Ascending aorta (tissue), 2 donors: ENCODE measurements around the gene EXOC4. TPM values are rescaled to one million over a fixed set of nuclear protein-coding genes. Genes with fewer than 3 reads are reported as not detected.

ENCODE experiments used
- DNase-seq, 2 donors: peaks; one replicate each; pipeline ENCODE4 v3.0.0-alpha.2; 2019; ENCODE audit warnings: low spot score in 2 of 2
- H3K27ac ChIP-seq, 2 donors: fragments of 200-600 bp; sonication (generic); one replicate each; pipeline ENCODE4 v1.5.1; 2016 to 2017; ENCODE audit warnings: mild to moderate bottlenecking in 1 of 2
- H3K27me3 ChIP-seq: fragments of 200-600 bp; sonication (generic); one replicate; pipeline ENCODE4 v1.5.1; 2017
- H3K36me3 ChIP-seq, 2 donors: fragments of 200-600 bp; sonication (generic); one replicate each; pipeline ENCODE4 v1.5.1; 2016
- H3K4me1 ChIP-seq, 2 donors: fragments of 200-600 bp; sonication (generic); one replicate each; pipeline ENCODE4 v1.5.1; 2016 to 2017; ENCODE audit warnings: mild to moderate bottlenecking in 1 of 2
- H3K4me3 ChIP-seq, 2 donors: fragments of 200-600 bp; sonication (generic); one replicate each; pipeline ENCODE4 v1.5.1; 2016 to 2017; ENCODE audit warnings: mild to moderate bottlenecking in 1 of 2
- H3K9me3 ChIP-seq, 2 donors: fragments of 200-600 bp; sonication (generic); one replicate each; pipeline ENCODE4 v1.5.1; 2016
- CTCF ChIP-seq, 3 experiments: fragments of 200-600 bp in 2 of 3; fragments of 450-650 bp in 1 of 3; sonication (generic) in 2 of 3; IDR thresholded peaks; one replicate each; pipeline ENCODE4 v1.5.1; 2016 to 2019; ENCODE audit warnings: antibody characterized with exemption in 3 of 3, mild to moderate bottlenecking in 1 of 3, moderate library complexity in 1 of 3
- intact Hi-C: fragments of 100-400 bp; cut with DNase I; formaldehyde crosslinking; loops from one replicate; pipeline ENCODE4 v1.15.1; 2023
- total RNA-seq: library from RNA; depleted of rRNA; stranded (reverse); fragments of >200 nt; gene quantifications from one replicate; pipeline ENCODE4 v1.1.0, GENCODE V29; 2016

EXOC4 gene
- total RNA-seq, 1 donor from 2014 or later: 27.1 TPM

- no peak for DNase-seq
- Histone ChIP-seq H3K27me3 (no peaks in the 10 kb centered on the region), H3K4me1 (no peaks in the 10 kb centered on the region), H3K4me3 (no peak overlapping the region), H3K36me3 (no peaks in the 10 kb centered on the region), H3K27ac (no peak overlapping the region), H3K9me3 (no peaks in the 10 kb centered on the region)
- TF ChIP-seq CTCF (IDR thresholded peaks at IDR 0.05): no peak
- intact Hi-C loops: no loop called here
Measured at GRCh38 chr7:133445617-133446016, 192.7 kb downstream of the EXOC4 start.

- Histone ChIP-seq H3K4me3 (no peak overlapping the region), H3K4me1 (no peaks in the 10 kb centered on the region), H3K36me3 (no peaks in the 10 kb centered on the region), H3K27ac (no peak overlapping the region), H3K27me3 (no peaks in the 10 kb centered on the region), H3K9me3 (no peaks in the 10 kb centered on the region)
- no peak for DNase-seq
- intact Hi-C loops: no loop called here
- no peak for TF ChIP-seq CTCF (IDR thresholded peaks at IDR 0.05)
Measured at GRCh38 chr7:133448012-133448411, 195.1 kb downstream of the EXOC4 start.

- no peak overlapping the region for H3K4me3 ChIP-seq
- no peaks in the 10 kb centered on the region for H3K4me1 ChIP-seq
- no peaks in the 10 kb centered on the region for H3K36me3 ChIP-seq
- H3K27me3 ChIP-seq: no peaks in the 10 kb centered on the region
- TF ChIP-seq CTCF (IDR thresholded peaks at IDR 0.05): no peak
- no peak overlapping the region for H3K27ac ChIP-seq
- H3K9me3 ChIP-seq: no peaks in the 10 kb centered on the region
- intact Hi-C loops: no loop called here
- DNase-seq: no peak
Measured at GRCh38 chr7:133452577-133452976, 199.7 kb downstream of the EXOC4 start.

GRCh38 chr7:133458688-133459087 is 205.8 kb downstream of the EXOC4 start:
- Histone ChIP-seq H3K4me3 (no peak overlapping the region), H3K36me3 (no peaks in the 10 kb centered on the region), H3K27ac (no peak overlapping the region), H3K9me3 (no peaks in the 10 kb centered on the region), H3K27me3 (no peaks in the 10 kb centered on the region), H3K4me1 (no peaks in the 10 kb centered on the region)
- intact Hi-C loops: no loop called here
- no peak for TF ChIP-seq CTCF (IDR thresholded peaks at IDR 0.05)
- no peak for DNase-seq

GRCh38 chr7:133461421-133461820 is 208.5 kb downstream of the EXOC4 start:
- DNase-seq: no peak
- Histone ChIP-seq H3K27me3 (no peaks in the 10 kb centered on the region), H3K27ac (no peak overlapping the region), H3K36me3 (no peaks in the 10 kb centered on the region), H3K4me3 (no peak overlapping the region), H3K4me1 (no peaks in the 10 kb centered on the region), H3K9me3 (peaks cover 0 to 13% of the 10 kb centered on the region in 2 donors)
- TF ChIP-seq CTCF (IDR thresholded peaks at IDR 0.05): no peak
- intact Hi-C loops: no loop called here

- Histone ChIP-seq H3K9me3 (no peaks in the 10 kb centered on the region), H3K4me3 (no peak overlapping the region), H3K4me1 (no peaks in the 10 kb centered on the region), H3K27ac (no peak overlapping the region), H3K27me3 (no peaks in the 10 kb centered on the region), H3K36me3 (peaks cover 0 to 10% of the 10 kb centered on the region in 2 donors)
- intact Hi-C loops: no loop called here
- DNase-seq: no peak
- TF ChIP-seq CTCF (IDR thresholded peaks at IDR 0.05): no peak
Measured at GRCh38 chr7:133475655-133476054, 222.8 kb downstream of the EXOC4 start.
